Measurements from ENCODE around the gene ADCY7.

ADCY7 gene

DNA sequence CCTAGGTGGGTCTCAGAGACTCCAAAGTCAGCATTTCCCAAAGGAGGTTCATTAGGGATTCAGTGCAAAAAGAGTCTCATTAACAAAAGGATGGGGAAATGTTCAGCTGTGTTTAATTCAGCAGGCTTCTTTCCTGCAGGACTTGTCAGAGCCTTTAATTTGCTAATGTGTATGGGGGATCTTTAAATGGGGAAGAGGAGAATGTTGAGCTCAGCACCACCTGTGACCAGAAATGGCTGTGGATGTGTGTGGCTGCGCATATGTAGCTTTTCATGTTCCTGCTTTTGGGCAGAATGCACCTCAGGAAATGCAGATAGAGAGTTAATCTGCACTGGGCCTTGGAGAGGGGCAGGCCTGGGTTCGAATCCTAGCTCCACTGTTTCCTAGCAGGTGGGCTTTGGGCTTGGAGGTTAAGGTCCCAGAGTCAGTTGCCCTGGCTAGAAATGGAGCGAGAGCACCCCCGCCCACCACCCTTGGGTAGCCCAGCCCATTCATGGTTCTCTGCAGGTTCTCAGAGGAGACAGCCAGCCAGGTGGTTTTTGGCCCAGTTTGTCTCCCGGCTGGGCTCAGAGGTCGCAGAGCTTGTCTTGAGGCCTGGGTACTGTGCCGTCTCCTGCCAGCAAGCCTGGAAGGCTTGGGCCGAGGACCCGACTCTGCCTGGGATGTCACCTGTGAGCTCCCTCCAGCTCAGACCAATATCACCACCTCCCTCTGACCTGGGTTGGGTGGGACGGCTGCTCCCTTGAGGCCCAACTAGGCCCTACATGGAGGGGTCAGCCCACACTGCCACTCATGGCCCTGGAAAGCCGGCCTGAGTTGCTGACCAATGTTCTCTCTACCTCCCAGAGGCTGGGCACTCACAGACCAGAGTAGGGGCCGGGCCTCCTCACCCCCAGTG lies 9.3 kb downstream of the ADCY7 start:
- TF ChIP-seq, protein P1, sequence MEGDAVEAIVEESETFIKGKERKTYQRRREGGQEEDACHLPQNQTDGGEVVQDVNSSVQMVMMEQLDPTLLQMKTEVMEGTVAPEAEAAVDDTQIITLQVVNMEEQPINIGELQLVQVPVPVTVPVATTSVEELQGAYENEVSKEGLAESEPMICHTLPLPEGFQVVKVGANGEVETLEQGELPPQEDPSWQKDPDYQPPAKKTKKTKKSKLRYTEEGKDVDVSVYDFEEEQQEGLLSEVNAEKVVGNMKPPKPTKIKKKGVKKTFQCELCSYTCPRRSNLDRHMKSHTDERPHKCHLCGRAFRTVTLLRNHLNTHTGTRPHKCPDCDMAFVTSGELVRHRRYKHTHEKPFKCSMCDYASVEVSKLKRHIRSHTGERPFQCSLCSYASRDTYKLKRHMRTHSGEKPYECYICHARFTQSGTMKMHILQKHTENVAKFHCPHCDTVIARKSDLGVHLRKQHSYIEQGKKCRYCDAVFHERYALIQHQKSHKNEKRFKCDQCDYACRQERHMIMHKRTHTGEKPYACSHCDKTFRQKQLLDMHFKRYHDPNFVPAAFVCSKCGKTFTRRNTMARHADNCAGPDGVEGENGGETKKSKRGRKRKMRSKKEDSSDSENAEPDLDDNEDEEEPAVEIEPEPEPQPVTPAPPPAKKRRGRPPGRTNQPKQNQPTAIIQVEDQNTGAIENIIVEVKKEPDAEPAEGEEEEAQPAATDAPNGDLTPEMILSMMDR (IDR thresholded peaks at IDR 0.05) = no peak

DNA sequence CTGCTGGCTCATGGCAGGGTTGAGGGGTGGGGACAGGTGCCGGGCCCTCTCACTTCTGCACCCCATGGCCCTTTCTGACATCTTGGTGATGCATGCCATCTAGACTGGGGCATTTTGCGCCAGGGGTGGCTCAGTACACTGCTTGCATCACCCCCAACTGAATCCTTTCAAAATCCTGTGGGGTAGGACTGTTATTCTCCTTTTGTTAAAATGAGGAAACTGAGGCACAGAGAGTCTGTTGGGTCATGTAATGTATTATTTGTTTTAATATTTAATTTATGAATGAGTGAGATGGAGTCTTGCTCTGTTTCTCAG lies 9.9 kb downstream of the ADCY7 start:
- TF ChIP-seq, protein P1 (IDR thresholded peaks at IDR 0.05) = no peak

DNA sequence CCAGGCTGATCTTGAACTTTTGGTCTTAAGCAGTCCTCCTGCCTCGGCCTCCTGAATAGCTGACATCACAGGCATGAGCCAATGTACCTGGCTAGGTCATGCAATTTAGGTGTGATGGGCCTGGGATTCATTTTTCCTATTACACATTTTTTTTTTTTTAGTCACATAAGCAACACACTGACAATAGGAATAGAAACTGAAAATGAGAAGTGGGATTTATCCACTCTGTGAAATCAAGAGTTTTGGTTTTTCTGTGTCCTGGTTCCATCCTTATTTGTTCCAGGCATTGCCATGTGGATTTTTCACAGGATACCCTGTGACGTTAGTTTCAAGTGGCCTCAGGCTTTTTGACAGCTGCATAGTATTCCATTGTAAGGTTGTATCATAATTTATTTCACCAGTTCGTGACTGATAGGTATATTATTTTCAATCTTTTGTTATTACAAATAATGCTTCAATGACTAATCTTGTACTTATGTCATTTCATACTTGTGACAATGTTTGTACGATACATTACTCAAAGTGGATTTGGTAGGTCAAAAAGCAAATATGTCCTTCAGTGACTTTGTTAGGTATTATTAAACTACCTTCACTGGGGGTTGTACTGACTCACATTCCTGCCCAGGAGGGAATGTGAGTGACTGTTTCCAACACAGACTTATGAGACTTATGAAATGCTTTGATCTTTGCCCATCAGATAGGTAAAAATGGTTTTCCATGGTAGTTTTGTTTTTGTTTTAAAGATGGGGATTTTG lies 10.6 kb downstream of the ADCY7 start:
- TF ChIP-seq, protein P1 (IDR thresholded peaks at IDR 0.05) = no peak

DNA sequence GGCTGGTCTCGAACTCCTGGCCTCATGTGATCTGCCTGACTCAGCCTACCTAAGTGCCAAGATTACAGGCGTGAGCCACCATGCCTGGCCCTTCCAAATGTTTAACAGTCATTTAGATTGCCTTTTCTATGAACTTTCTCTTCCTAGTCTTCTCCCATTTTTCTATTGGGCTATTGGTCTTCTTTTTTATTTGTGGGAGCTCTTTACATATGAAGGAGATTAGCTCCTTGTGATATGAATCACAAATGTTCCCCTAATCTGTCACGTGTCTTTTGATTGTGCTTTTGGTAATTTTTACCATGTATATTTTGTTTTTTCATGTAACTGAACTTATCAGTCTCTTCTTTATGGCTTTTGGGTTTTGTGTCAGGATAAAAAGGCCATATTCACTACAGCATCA lies 11.9 kb downstream of the ADCY7 start:
- TF ChIP-seq, protein P1 (IDR thresholded peaks at IDR 0.05) = no peak

DNA sequence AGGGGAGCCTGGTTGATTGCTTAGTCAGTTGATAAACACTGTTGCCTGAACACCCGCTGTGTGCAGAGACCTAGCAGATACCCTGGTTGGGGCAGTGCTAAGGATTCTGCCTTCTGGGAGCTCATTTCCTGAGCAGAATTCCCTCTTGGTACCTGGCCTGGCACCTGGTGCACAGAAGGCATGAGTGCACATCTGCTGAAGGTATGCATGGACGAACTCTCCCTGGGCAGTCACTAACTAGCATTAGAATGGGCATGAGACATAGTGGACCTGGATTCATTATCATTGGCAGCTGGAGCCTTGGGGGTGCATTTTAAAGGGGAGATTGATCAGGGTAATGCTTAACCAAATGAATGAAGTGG lies 13.1 kb downstream of the ADCY7 start:
- TF ChIP-seq, protein P1 (IDR thresholded peaks at IDR 0.05) = no peak

DNA sequence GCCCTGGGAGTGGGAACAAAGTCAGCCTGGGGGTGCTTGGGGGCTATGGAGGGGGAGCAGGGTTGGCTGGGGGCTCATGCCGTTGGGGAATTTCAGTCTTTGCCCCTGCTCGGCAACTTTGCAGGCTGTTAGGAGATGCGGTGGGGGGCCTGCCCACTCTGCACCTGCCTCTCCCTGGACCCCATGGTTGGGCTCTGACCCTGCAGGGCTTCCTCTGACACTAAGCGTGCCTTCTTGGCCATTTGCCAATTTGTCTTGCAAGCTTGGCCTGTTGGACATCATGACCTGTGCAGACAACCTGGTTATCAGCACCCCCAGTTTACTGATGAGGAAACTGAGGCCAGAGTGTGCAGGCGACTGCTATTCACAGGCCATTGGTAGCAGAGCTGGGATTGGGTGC lies 14.6 kb downstream of the ADCY7 start:
- TF ChIP-seq, protein P1 (IDR thresholded peaks at IDR 0.05) = no peak

DNA sequence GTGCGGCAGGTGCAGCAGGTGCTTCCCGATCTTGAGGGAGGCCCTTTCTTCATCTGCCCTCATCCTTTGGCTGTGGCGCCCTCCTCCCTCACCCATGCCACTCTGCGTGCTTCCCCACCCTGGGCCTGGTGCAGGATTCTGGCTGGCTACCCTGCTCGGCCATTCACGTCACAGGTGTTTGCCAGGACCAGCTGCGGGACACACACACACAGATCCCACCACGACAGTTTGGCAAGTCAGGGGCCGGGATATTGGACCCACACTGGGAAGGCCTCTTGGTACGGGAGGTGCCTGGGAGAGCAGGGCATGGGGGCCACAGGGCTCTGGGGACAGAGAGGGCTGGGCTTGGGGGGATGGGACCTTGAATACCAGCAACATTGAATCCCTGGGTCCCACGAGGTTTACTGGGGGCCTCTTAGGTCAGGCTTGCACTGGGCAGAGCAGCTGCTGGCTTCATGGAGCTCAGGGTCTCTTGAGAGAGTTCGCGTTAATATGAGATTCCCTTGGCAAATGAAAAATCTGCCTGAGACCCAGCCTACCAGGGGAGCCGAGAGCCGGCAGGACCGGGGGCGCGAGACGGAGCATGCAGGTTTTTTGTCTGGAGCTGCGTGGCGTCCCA lies 15.1 kb downstream of the ADCY7 start:
- TF ChIP-seq, protein P1 (IDR thresholded peaks at IDR 0.05) = no peak

All from LNCAP (cell line).